Vagina (tissue), 2 donors: Measurements from ENCODE around the gene MEST. TPM values are rescaled to one million over a fixed set of nuclear protein-coding genes. Genes with fewer than 3 reads are reported as not detected.

Experiments used
- DNase-seq, 2 donors: peaks; one replicate each; pipeline ENCODE4 v3.0.0-alpha.2; 2017; ENCODE audit errors: extremely low spot score in 2 of 2
- H3K27ac ChIP-seq: fragments of 200-600 bp; sonication (generic); one replicate; pipeline ENCODE4 v1.5.1; 2019
- H3K27me3 ChIP-seq: fragments of 200-600 bp; sonication (generic); one replicate; pipeline ENCODE4 v1.5.1; 2019
- H3K36me3 ChIP-seq, 2 donors: fragments of 200-600 bp; sonication (generic); one replicate each; pipeline ENCODE4 v1.5.1; 2017 to 2019
- H3K4me1 ChIP-seq: fragments of 200-600 bp; sonication (generic); one replicate; pipeline ENCODE4 v1.5.1; 2019
- H3K4me3 ChIP-seq, 2 donors: fragments of 200-600 bp; sonication (generic); 1 replicate in 1 of 2; 2 replicates in 1 of 2; pipeline ENCODE4 v1.5.1; 2016 to 2019
- H3K9me3 ChIP-seq: fragments of 200-600 bp; sonication (generic); one replicate; pipeline ENCODE4 v1.5.1; 2019
- POLR2A ChIP-seq, 2 donors: fragments of 450-650 bp; IDR thresholded peaks; one replicate each; pipeline ENCODE4 v1.6.1; 2017; ENCODE audit warnings: antibody characterized with exemption in 2 of 2, mild to moderate bottlenecking in 2 of 2, moderate library complexity in 2 of 2
- POLR2AphosphoS5 ChIP-seq, 2 donors: sonication (generic); formaldehyde crosslinking; IDR thresholded peaks; one replicate each; pipeline ENCODE4 v1.9.0; 2017; ENCODE audit warnings: antibody characterized with exemption in 2 of 2, mild to moderate bottlenecking in 2 of 2, low read depth in 1 of 2; ENCODE audit not compliant: insufficient read depth in 1 of 2
- intact Hi-C: fragments of 100-400 bp; cut with DNase I; formaldehyde crosslinking; loops from one replicate; pipeline ENCODE4 v1.15.1; 2023
- total RNA-seq: library from RNA; depleted of rRNA; stranded (reverse); fragments of >200 nt; gene quantifications from one replicate; pipeline ENCODE4 v1.2.3, GENCODE V29; 2016
- TF ChIP-seq, protein P1 (sequence below), 3 experiments: fragments of 450-650 bp in 2 of 3; fragments of 200-600 bp in 1 of 3; sonication (generic) in 1 of 3; IDR thresholded peaks; one replicate each; pipeline ENCODE4 v1.5.1; 2017 to 2019; ENCODE audit warnings: antibody characterized with exemption in 3 of 3, mild to moderate bottlenecking in 2 of 3, moderate library complexity in 2 of 3

Gene MEST
- total RNA-seq, 1 donor from 2014 or later, result 28.5 TPM

- Histone ChIP-seq H3K27ac (no peak overlapping the region), H3K4me1 (no peaks in the 10 kb centered on the region), H3K4me3 (no peak overlapping the region), H3K9me3 (no peaks in the 10 kb centered on the region), H3K27me3 (no peaks in the 10 kb centered on the region), H3K36me3 (no peaks in the 10 kb centered on the region)
- no peak for TF ChIP-seq POLR2AphosphoS5 (IDR thresholded peaks at IDR 0.05; ENCODE audit: insufficient read depth in 1 of 2, low read depth in 1 of 2)
- TF ChIP-seq POLR2A (IDR thresholded peaks at IDR 0.05), result no peak
- TF ChIP-seq, protein P1, sequence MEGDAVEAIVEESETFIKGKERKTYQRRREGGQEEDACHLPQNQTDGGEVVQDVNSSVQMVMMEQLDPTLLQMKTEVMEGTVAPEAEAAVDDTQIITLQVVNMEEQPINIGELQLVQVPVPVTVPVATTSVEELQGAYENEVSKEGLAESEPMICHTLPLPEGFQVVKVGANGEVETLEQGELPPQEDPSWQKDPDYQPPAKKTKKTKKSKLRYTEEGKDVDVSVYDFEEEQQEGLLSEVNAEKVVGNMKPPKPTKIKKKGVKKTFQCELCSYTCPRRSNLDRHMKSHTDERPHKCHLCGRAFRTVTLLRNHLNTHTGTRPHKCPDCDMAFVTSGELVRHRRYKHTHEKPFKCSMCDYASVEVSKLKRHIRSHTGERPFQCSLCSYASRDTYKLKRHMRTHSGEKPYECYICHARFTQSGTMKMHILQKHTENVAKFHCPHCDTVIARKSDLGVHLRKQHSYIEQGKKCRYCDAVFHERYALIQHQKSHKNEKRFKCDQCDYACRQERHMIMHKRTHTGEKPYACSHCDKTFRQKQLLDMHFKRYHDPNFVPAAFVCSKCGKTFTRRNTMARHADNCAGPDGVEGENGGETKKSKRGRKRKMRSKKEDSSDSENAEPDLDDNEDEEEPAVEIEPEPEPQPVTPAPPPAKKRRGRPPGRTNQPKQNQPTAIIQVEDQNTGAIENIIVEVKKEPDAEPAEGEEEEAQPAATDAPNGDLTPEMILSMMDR (IDR thresholded peaks at IDR 0.05), result no peak
- DNase-seq, result no peak
- intact Hi-C loops, result no loop called here
Measured at GRCh38 chr7:130473876-130474275, 18.0 kb upstream of the MEST start.

GRCh38 chr7:130475776-130476175 is 16.1 kb upstream of the MEST start:
- intact Hi-C loops, result no loop called here
- Histone ChIP-seq H3K4me1 (no peaks in the 10 kb centered on the region), H3K4me3 (no peak overlapping the region), H3K9me3 (no peaks in the 10 kb centered on the region), H3K27ac (no peak overlapping the region), H3K36me3 (no peaks in the 10 kb centered on the region), H3K27me3 (no peaks in the 10 kb centered on the region)
- DNase-seq, result no peak
- TF ChIP-seq POLR2A (IDR thresholded peaks at IDR 0.05), result no peak
- no peak for TF ChIP-seq POLR2AphosphoS5 (IDR thresholded peaks at IDR 0.05; ENCODE audit: insufficient read depth in 1 of 2, low read depth in 1 of 2)
- TF ChIP-seq, protein P1 (IDR thresholded peaks at IDR 0.05), result no peak

GRCh38 chr7:130476297-130477150 is 15.4 kb upstream of the MEST start:
- no peak for DNase-seq
- TF ChIP-seq POLR2A (IDR thresholded peaks at IDR 0.05) (no peak), POLR2AphosphoS5 (IDR thresholded peaks at IDR 0.05; ENCODE audit: insufficient read depth in 1 of 2, low read depth in 1 of 2) (no peak)
- TF ChIP-seq, protein P1 (IDR thresholded peaks at IDR 0.05), result no peak
- Histone ChIP-seq H3K4me3 (no peak overlapping the region), H3K27ac (no peak overlapping the region), H3K27me3 (no peaks in the 10 kb centered on the region), H3K9me3 (no peaks in the 10 kb centered on the region), H3K4me1 (no peaks in the 10 kb centered on the region), H3K36me3 (no peaks in the 10 kb centered on the region)
- intact Hi-C loops, result no loop called here

DNA sequence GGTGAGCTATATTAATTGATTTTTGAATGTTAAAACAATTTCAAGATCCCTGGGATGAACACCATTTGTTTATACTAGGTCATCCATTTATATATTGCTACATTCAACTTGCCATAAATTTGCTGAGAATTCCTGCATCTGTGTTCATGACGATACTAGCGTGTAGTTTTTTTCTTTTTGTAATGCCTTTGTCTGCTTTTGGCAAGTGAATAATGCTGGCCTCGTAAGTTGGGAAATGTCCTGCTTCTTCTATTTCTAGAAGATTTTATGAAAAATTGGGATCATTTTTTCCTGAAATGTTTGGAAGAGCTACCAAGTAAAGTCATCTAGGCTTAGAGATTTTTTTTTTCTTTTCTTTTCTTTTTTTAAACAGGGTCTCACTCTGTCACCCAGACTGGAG is 12.9 kb upstream of the MEST start:
- Histone ChIP-seq H3K27ac (no peak overlapping the region), H3K27me3 (no peaks in the 10 kb centered on the region), H3K9me3 (no peaks in the 10 kb centered on the region), H3K4me3 (no peak overlapping the region), H3K4me1 (no peaks in the 10 kb centered on the region), H3K36me3 (no peaks in the 10 kb centered on the region)
- TF ChIP-seq POLR2AphosphoS5 (IDR thresholded peaks at IDR 0.05; ENCODE audit: insufficient read depth in 1 of 2, low read depth in 1 of 2) (no peak), POLR2A (IDR thresholded peaks at IDR 0.05) (no peak)
- TF ChIP-seq, protein P1 (IDR thresholded peaks at IDR 0.05), result no peak
- DNase-seq, result no peak
- intact Hi-C loops, result no loop called here
